BLaER1 treated with 17β-estradiol and CSF1 and Interleukin-3, amounts not matched to agents 10 nM and 100 nM (cell line): ENCODE measurements around the gene ACSF3.

Source experiments
- H3K27ac ChIP-seq, 11 experiments: shearing (Covaris generic); formaldehyde crosslinking; 2 replicates each; pipeline ENCODE4 v1.8.1; 2022
- H3K27me3 ChIP-seq, 11 experiments: shearing (Covaris generic); formaldehyde crosslinking; 2 replicates each; pipeline ENCODE4 v1.8.1; 2022
- H3K36me3 ChIP-seq, 11 experiments: shearing (Covaris generic); formaldehyde crosslinking; 2 replicates each; pipeline ENCODE4 v1.8.1; 2022
- H3K4me1 ChIP-seq, 10 experiments: shearing (Covaris generic); formaldehyde crosslinking; 2 replicates each; pipeline ENCODE4 v1.8.1; 2022
- H3K4me2 ChIP-seq, 11 experiments: shearing (Covaris generic); formaldehyde crosslinking; 2 replicates each; pipeline ENCODE4 v1.8.1; 2022
- H3K4me3 ChIP-seq, 10 experiments: shearing (Covaris generic); formaldehyde crosslinking; 2 replicates each; pipeline ENCODE4 v1.8.1; 2022
- H3K9ac ChIP-seq, 11 experiments: shearing (Covaris generic); formaldehyde crosslinking; 2 replicates each; pipeline ENCODE4 v1.8.1; 2022
- H3K9me3 ChIP-seq, 11 experiments: shearing (Covaris generic); formaldehyde crosslinking; replicated peaks in 1 of 11; 2 replicates each; pipeline ENCODE4 v1.8.1; 2022
- H4K20me1 ChIP-seq, 11 experiments: shearing (Covaris generic); formaldehyde crosslinking; 2 replicates each; pipeline ENCODE4 v1.8.1; 2022
- Cebpa-rat ChIP-seq, 11 experiments: shearing (Covaris generic); IDR thresholded peaks; 2 replicates each; pipeline ENCODE4 v1.8.1; 2022

ACSF3 gene

GRCh38 chr16:89120921-89121351 lies 27.3 kb downstream of the ACSF3 start:
- Histone ChIP-seq H3K4me2 (no peak overlapping the region), H4K20me1 (peaks cover 0 to 34% (median 0%) of the 10 kb centered on the region in 11 experiments; a peak in 3 of 22 replicates), H3K4me1 (peaks cover 16 to 68% (median 47%) of the 10 kb centered on the region in 10 experiments), H3K4me3 (no peak overlapping the region), H3K9me3 (peaks cover 0 to 24% (median 12%) of the 10 kb centered on the region in 11 experiments; a peak in 16 of 22 replicates), H3K9ac (no peak overlapping the region), H3K36me3 (peaks cover 76 to 95% (median 88%) of the 10 kb centered on the region in 11 experiments), H3K27me3 (no peaks in the 10 kb centered on the region), H3K27ac (no peak overlapping the region)
- no peak for TF ChIP-seq Cebpa-rat (IDR thresholded peaks at IDR 0.05)

- Histone ChIP-seq H3K4me2 (peak overlapping the region in 7 of 11 experiments; percentile 4 to 61 (median 34); a peak in 9 of 22 replicates), H3K36me3 (peaks cover 76 to 100% (median 92%) of the 10 kb centered on the region in 11 experiments), H3K4me1 (peaks cover 7 to 59% (median 38%) of the 10 kb centered on the region in 10 experiments), H4K20me1 (peaks cover 0 to 34% (median 0%) of the 10 kb centered on the region in 11 experiments; a peak in 4 of 22 replicates), H3K4me3 (no peak overlapping the region), H3K27me3 (no peaks in the 10 kb centered on the region), H3K9me3 (peaks cover 0 to 24% (median 12%) of the 10 kb centered on the region in 11 experiments; a peak in 16 of 22 replicates), H3K9ac (no peak overlapping the region; a peak in 1 of 22 replicates), H3K27ac (no peak overlapping the region)
- no peak for TF ChIP-seq Cebpa-rat (IDR thresholded peaks at IDR 0.05)
Observed at GRCh38 chr16:89121691-89122321, 28.2 kb downstream of the ACSF3 start.

- no peak for TF ChIP-seq Cebpa-rat (IDR thresholded peaks at IDR 0.05)
- H3K4me1 ChIP-seq = peaks cover 1 to 54% (median 33%) of the 10 kb centered on the region in 10 experiments
- peak overlapping the region in 2 of 11 experiments; percentile 24 to 40; a peak in 3 of 22 replicates for H3K9ac ChIP-seq
- no peaks in the 10 kb centered on the region for H3K27me3 ChIP-seq
- peak overlapping the region in 7 of 11 experiments; percentile 4 to 61 (median 34); a peak in 9 of 22 replicates for H3K4me2 ChIP-seq
- H3K27ac ChIP-seq = no peak overlapping the region
- no peak overlapping the region for H3K4me3 ChIP-seq
- peaks cover 70 to 98% (median 90%) of the 10 kb centered on the region in 11 experiments for H3K36me3 ChIP-seq
- H4K20me1 ChIP-seq = peaks cover 0 to 34% (median 0%) of the 10 kb centered on the region in 11 experiments; a peak in 4 of 22 replicates
- peaks cover 0 to 24% (median 12%) of the 10 kb centered on the region in 11 experiments; a peak in 16 of 22 replicates for H3K9me3 ChIP-seq
Observed at GRCh38 chr16:89122322-89122851, 28.7 kb downstream of the ACSF3 start.

GRCh38 chr16:89123001-89123830 lies 29.6 kb downstream of the ACSF3 start:
- H3K27ac ChIP-seq = no peak overlapping the region
- H4K20me1 ChIP-seq = peaks cover 0 to 34% (median 0%) of the 10 kb centered on the region in 11 experiments; a peak in 4 of 22 replicates
- 0 out of 22 replicates have a peak overlapping the region, but pooled peaks of 1 of the 11 experiments have one; percentile 24 for H3K9ac ChIP-seq
- peaks cover 66 to 95% (median 86%) of the 10 kb centered on the region in 11 experiments for H3K36me3 ChIP-seq
- H3K4me2 ChIP-seq = peak overlapping the region in 3 of 11 experiments; percentile 42 to 61 (median 49); a peak in 4 of 22 replicates
- no peak for TF ChIP-seq Cebpa-rat (IDR thresholded peaks at IDR 0.05)
- H3K27me3 ChIP-seq = no peaks in the 10 kb centered on the region
- no peak overlapping the region for H3K4me3 ChIP-seq
- peaks cover 0 to 45% (median 24%) of the 10 kb centered on the region in 10 experiments; a peak in 16 of 20 replicates for H3K4me1 ChIP-seq
- H3K9me3 ChIP-seq = peaks cover 0 to 25% (median 12%) of the 10 kb centered on the region in 11 experiments; a peak in 17 of 22 replicates

- Histone ChIP-seq H3K27me3 (no peaks in the 10 kb centered on the region), H3K4me2 (no peak overlapping the region), H3K4me1 (peaks cover 0 to 40% (median 19%) of the 10 kb centered on the region in 10 experiments; a peak in 16 of 20 replicates), H3K9me3 (peaks cover 5 to 30% (median 17%) of the 10 kb centered on the region in 11 experiments), H3K36me3 (peaks cover 68 to 95% (median 88%) of the 10 kb centered on the region in 11 experiments), H3K9ac (no peak overlapping the region), H3K4me3 (no peak overlapping the region), H3K27ac (no peak overlapping the region), H4K20me1 (peaks cover 0 to 34% (median 0%) of the 10 kb centered on the region in 11 experiments; a peak in 4 of 22 replicates)
- TF ChIP-seq Cebpa-rat (IDR thresholded peaks at IDR 0.05) = no peak
Observed at GRCh38 chr16:89123831-89124100, 30.1 kb downstream of the ACSF3 start.

- TF ChIP-seq Cebpa-rat (IDR thresholded peaks at IDR 0.05) = no peak
- H3K9me3 ChIP-seq = peaks cover 23 to 43% (median 33%) of the 10 kb centered on the region in 11 experiments
- no peak overlapping the region for H3K9ac ChIP-seq
- H4K20me1 ChIP-seq = peaks cover 0 to 32% (median 0%) of the 10 kb centered on the region in 11 experiments; a peak in 6 of 22 replicates
- no peak overlapping the region for H3K27ac ChIP-seq
- no peak overlapping the region for H3K4me2 ChIP-seq
- H3K27me3 ChIP-seq = no peaks in the 10 kb centered on the region
- no peak overlapping the region for H3K4me3 ChIP-seq
- H3K36me3 ChIP-seq = peaks cover 68 to 98% (median 87%) of the 10 kb centered on the region in 11 experiments
- H3K4me1 ChIP-seq = peaks cover 0 to 9% (median 0%) of the 10 kb centered on the region in 10 experiments; a peak in 2 of 20 replicates
Observed at GRCh38 chr16:89129378-89129777, 35.7 kb downstream of the ACSF3 start.

- H3K36me3 ChIP-seq = peaks cover 67 to 98% (median 87%) of the 10 kb centered on the region in 11 experiments
- peaks cover 0 to 37% (median 0%) of the 10 kb centered on the region in 11 experiments; a peak in 7 of 22 replicates for H4K20me1 ChIP-seq
- TF ChIP-seq Cebpa-rat (IDR thresholded peaks at IDR 0.05) = no peak
- H3K27me3 ChIP-seq = no peaks in the 10 kb centered on the region
- no peak overlapping the region for H3K4me3 ChIP-seq
- peaks cover 0 to 9% (median 1%) of the 10 kb centered on the region in 10 experiments; a peak in 2 of 20 replicates for H3K4me1 ChIP-seq
- peaks cover 21 to 32% (median 25%) of the 10 kb centered on the region in 11 experiments for H3K9me3 ChIP-seq
- H3K4me2 ChIP-seq = no peak overlapping the region
- H3K9ac ChIP-seq = no peak overlapping the region
- no peak overlapping the region for H3K27ac ChIP-seq
Observed at GRCh38 chr16:89130448-89130847, 36.8 kb downstream of the ACSF3 start.

GRCh38 chr16:89131783-89132182 lies 38.1 kb downstream of the ACSF3 start:
- H3K4me3 ChIP-seq = no peak overlapping the region
- H3K4me1 ChIP-seq = peaks cover 0 to 9% (median 1%) of the 10 kb centered on the region in 10 experiments; a peak in 2 of 20 replicates
- H3K27ac ChIP-seq = no peak overlapping the region
- no peak overlapping the region for H3K9ac ChIP-seq
- H3K27me3 ChIP-seq = no peaks in the 10 kb centered on the region
- no peak overlapping the region for H3K4me2 ChIP-seq
- H4K20me1 ChIP-seq = peaks cover 0 to 43% (median 0%) of the 10 kb centered on the region in 11 experiments; a peak in 7 of 22 replicates
- H3K36me3 ChIP-seq = peaks cover 73 to 98% (median 88%) of the 10 kb centered on the region in 11 experiments
- peaks cover 19 to 26% (median 23%) of the 10 kb centered on the region in 11 experiments for H3K9me3 ChIP-seq
- no peak for TF ChIP-seq Cebpa-rat (IDR thresholded peaks at IDR 0.05)
